Measurements from ENCODE around the gene MED16. TPM values are rescaled to one million over a fixed set of nuclear protein-coding genes. Genes with fewer than 3 reads are reported as not detected.

Gene MED16
- total and polyA plus RNA-seq, 2 of the 13 experiments (the other 11 are each of a cell fraction or from before 2014, with no cell fraction given), result 13.3 to 14.8 TPM

GRCh38 chr19:924553-925086, 31.6 kb upstream of the MED16 start (continued):
- TF ChIP-seq ZSCAN20 (CRISPR knock-in tag; IDR thresholded peaks at IDR 0.05; ENCODE audit: borderline replicate concordance) (no peak), ZBTB8A (CRISPR knock-in tag; IDR thresholded peaks at IDR 0.05; ENCODE audit: borderline replicate concordance, low read depth) (no peak), ZNF616 (CRISPR knock-in tag; IDR thresholded peaks at IDR 0.05; ENCODE audit: low read depth) (0 out of 2 replicates have a peak, but pooled peaks have one; percentile 10), ARID2 (CRISPR knock-in tag; IDR thresholded peaks at IDR 0.05; ENCODE audit: borderline replicate concordance) (no peak), EED (CRISPR knock-in tag; IDR thresholded peaks at IDR 0.05) (no peak), POLR2A (IDR thresholded peaks at IDR 0.05; ENCODE audit: insufficient read depth in 1 of 2, low read depth in 2 of 2, low read length in 2 of 2) (0 out of 4 replicates have a peak, but pooled peaks of 1 of the 2 experiments have one; percentile 28), RARG (CRISPR knock-in tag; IDR thresholded peaks at IDR 0.05; ENCODE audit: low read depth) (no peak), FLYWCH1 (CRISPR knock-in tag; IDR thresholded peaks at IDR 0.05) (0 out of 2 replicates have a peak, but pooled peaks have one; percentile 24), SP2 (CRISPR knock-in tag; IDR thresholded peaks at IDR 0.05) (0 out of 2 replicates have a peak, but pooled peaks have one; percentile 28), MIXL1 (CRISPR knock-in tag; IDR thresholded peaks at IDR 0.05) (no peak), MYNN (CRISPR knock-in tag; IDR thresholded peaks at IDR 0.05; ENCODE audit: low read depth) (no peak), GATAD2A (CRISPR knock-in tag; IDR thresholded peaks at IDR 0.05) (0 out of 2 replicates have a peak, but pooled peaks have one; percentile 9), RFXAP (CRISPR knock-in tag; IDR thresholded peaks at IDR 0.05; ENCODE audit: borderline replicate concordance) (no peak), ZBTB25 (CRISPR knock-in tag; IDR thresholded peaks at IDR 0.05) (no peak), GLI4 (CRISPR knock-in tag; IDR thresholded peaks at IDR 0.05; ENCODE audit: borderline replicate concordance) (peak; percentile 51; the same call in 1 of the 2 replicates), TERF1 (CRISPR knock-in tag; IDR thresholded peaks at IDR 0.05) (no peak), REPIN1 (CRISPR knock-in tag; IDR thresholded peaks at IDR 0.05; ENCODE audit: borderline replicate concordance, low read depth) (peak; percentile 49; the same call in 1 of the 2 replicates), ZMYM4 (CRISPR knock-in tag; IDR thresholded peaks at IDR 0.05) (no peak), SCMH1 (CRISPR knock-in tag; IDR thresholded peaks at IDR 0.05; ENCODE audit: borderline replicate concordance) (no peak), KLF12 (CRISPR knock-in tag; IDR thresholded peaks at IDR 0.05; ENCODE audit: borderline replicate concordance) (no peak), IKZF4 (CRISPR knock-in tag; IDR thresholded peaks at IDR 0.05; ENCODE audit: borderline replicate concordance, low read depth, not compliant biosample characterization) (peak; percentile 42), SNAPC2 (CRISPR knock-in tag; IDR thresholded peaks at IDR 0.05) (0 out of 2 replicates have a peak, but pooled peaks have one; percentile 22), MAFF (IDR thresholded peaks at IDR 0.05; ENCODE audit: low read depth, low read length) (no peak), USF2 (IDR thresholded peaks at IDR 0.05; ENCODE audit: low read depth, low read length) (no peak), USF2 (CRISPR knock-in tag; IDR thresholded peaks at IDR 0.05; ENCODE audit: borderline replicate concordance) (no peak), ZNF430 (CRISPR knock-in tag; IDR thresholded peaks at IDR 0.05) (no peak)
